Measurements from ENCODE around the gene MAD1L1.

GRCh38 chr7:2093215-2093842 lies 139.4 kb downstream of the MAD1L1 start:
- TF ChIP-seq ZNF3 (CRISPR knock-in tag; IDR thresholded peaks at IDR 0.05) (no peak), SOX13 (IDR thresholded peaks at IDR 0.05) (no peak), SOX13 (CRISPR knock-in tag; conservative IDR thresholded peaks at IDR 0.05 in 1 of 2, IDR thresholded peaks at IDR 0.05 in 1 of 2) (no peak), GPBP1L1 (CRISPR knock-in tag; IDR thresholded peaks at IDR 0.05) (no peak), TCF12 (IDR thresholded peaks at IDR 0.05) (no peak), TCF12 (CRISPR knock-in tag; IDR thresholded peaks at IDR 0.05) (no peak), ISX (CRISPR knock-in tag; conservative IDR thresholded peaks at IDR 0.05) (no peak), EHMT2 (IDR thresholded peaks at IDR 0.05; ENCODE audit: borderline replicate concordance, low read depth, low read length) (no peak), CTCF (CRISPR knock-in tag; IDR thresholded peaks at IDR 0.05) (no peak), POLR2A (IDR thresholded peaks at IDR 0.05; ENCODE audit: insufficient read depth in 1 of 2, low read depth in 2 of 2, low read length in 2 of 2) (no peak), GTF3A (CRISPR knock-in tag; conservative IDR thresholded peaks at IDR 0.05) (no peak), PRDM4 (CRISPR knock-in tag; IDR thresholded peaks at IDR 0.05; ENCODE audit: borderline replicate concordance) (no peak), ARHGAP35 (CRISPR knock-in tag; IDR thresholded peaks at IDR 0.05; ENCODE audit: borderline replicate concordance) (no peak), SIX4 (CRISPR knock-in tag; IDR thresholded peaks at IDR 0.05) (no peak), TARDBP (CRISPR knock-in tag; IDR thresholded peaks at IDR 0.05) (no peak)

Data from HepG2 (cell line).